Inflammatory macrophage (primary cell): ENCODE results near the gene CHD1.

Source experiments
- DNase-seq, 2 donors: peaks; one replicate each; pipeline ENCODE4 v3.0.0-alpha.2; 2020 to 2022

The CHD1 gene

DNA sequence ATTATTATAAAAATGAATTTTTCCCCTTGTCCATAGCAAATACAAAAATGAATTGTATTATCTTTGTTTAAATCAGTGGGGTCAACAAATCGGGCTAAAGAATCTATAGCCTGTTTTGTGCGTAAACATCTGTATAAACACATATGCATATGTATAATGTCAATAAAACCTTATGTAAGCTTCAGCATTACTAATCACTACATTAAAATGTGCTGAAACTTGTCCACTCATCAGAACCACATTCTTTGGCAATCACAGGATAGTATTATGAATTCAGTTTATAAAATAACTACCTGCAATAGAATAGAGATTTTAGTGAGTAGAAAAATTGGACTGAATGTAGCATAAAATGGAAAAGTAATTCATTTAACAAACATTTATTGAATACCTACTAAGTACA lies 124.7 kb downstream of the CHD1 start:
- no peak for DNase-seq
